Activated T-cell treated with anti-CD3 and anti-CD28 coated beads for 4 hours (primary cell): Measurements from ENCODE around the gene MICALL1.

Source experiments
- DNase-seq: peaks from one replicate; pipeline ENCODE4 v3.0.0-alpha.2; 2020

Gene MICALL1

GRCh38 chr22:37907036-37907954, 1.2 kb downstream of the MICALL1 start:
- DNase-seq = no peak

DNA sequence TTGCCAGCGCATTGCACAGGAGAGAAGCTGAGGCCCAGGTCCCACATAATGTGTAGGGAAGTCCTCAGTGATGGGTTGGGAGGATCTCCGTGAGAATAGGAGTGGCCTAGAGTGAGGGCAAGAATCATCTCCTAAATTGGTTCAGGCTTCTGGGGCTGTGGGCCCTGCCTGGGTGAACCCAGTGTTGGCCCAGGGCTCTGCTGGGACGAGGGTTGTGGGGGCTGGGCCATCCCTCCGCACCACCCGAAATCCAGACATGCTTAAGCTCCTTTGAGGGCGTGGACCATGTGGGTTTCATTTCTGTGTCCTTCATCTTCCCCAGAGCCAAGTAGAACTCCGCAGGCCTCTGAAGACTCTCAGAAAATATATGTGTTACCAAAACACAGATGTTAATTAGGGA, 3.7 kb downstream of the MICALL1 start:
- no peak for DNase-seq

DNA sequence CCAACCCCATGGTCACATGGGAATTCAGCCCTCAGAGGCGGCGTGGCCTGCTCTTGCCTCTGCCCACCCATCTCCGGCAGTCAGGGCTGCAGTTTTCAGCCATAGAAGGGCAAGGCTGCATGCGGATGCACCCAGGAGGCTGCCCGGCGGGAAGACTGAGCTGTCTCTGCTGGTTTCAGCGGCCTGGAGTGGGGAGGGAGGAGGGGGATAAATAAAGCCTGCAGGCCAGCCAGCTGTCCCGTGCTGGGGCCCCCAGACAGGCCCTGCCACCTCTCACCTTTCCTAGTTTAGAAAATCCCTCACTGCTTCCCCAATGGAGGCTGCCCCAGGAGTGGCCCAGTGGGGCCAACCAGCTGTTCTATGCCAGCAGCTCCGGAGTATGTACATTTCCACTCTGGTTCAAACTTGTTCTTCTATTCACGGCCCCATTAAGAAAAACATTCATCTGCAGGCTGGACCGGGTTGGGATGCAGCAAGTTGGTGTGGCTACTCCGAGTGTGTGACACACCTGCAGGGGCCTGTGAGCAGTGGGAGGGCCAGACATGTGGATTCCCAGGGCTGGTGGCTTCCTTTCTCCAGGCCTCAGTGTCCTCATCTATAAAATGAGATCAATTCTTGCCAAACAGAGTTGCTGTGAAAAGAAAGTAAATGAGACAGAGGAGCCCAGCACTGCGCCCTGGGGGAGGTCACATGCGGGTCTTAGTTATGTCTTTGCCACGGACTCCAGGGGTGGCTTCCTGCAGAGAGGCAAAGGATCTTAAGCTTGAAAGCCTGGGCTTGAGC, 5.0 kb downstream of the MICALL1 start:
- DNase-seq = no peak

GRCh38 chr22:37911697-37912096, 5.6 kb downstream of the MICALL1 start:
- no peak for DNase-seq

DNA sequence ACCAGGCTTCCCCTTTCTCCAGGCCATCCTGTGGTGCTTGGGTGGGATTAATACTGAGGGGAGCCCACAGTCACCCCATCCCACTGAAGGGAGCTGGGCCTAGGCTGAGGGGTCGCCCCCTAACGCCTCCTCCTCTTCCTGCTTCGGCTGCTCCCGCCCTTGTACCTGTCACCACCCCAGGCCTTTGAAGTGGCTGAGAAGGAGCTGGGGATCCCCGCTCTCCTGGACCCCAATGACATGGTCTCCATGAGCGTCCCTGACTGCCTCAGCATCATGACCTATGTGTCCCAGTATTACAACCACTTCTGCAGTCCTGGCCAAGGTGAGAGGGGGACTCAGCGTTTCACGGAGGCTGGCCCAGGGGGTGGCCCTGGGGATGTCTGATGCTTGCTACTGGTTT, 6.1 kb downstream of the MICALL1 start:
- DNase-seq = no peak

GRCh38 chr22:37913233-37913721, 7.2 kb downstream of the MICALL1 start:
- DNase-seq = no peak

DNA sequence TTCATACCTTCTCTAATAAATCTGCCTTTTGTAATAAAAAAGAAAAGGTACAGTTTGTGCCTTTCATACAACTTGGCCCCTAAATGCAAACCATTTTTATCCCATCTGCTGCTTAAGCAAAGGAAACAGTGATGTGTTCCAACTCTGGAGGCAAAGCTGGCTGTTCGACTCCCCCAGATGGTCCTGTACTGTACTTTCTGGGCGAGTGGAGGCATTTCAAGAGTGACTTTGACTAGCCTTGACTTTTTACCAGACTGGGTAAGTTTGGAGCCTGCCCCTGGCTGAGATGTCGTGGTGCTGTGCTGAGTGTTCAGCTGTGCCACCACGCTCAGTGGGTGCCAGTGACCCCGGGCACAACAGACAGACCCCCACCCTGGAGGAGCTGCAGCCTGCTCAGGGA, 10.2 kb downstream of the MICALL1 start:
- DNase-seq = no peak

DNA sequence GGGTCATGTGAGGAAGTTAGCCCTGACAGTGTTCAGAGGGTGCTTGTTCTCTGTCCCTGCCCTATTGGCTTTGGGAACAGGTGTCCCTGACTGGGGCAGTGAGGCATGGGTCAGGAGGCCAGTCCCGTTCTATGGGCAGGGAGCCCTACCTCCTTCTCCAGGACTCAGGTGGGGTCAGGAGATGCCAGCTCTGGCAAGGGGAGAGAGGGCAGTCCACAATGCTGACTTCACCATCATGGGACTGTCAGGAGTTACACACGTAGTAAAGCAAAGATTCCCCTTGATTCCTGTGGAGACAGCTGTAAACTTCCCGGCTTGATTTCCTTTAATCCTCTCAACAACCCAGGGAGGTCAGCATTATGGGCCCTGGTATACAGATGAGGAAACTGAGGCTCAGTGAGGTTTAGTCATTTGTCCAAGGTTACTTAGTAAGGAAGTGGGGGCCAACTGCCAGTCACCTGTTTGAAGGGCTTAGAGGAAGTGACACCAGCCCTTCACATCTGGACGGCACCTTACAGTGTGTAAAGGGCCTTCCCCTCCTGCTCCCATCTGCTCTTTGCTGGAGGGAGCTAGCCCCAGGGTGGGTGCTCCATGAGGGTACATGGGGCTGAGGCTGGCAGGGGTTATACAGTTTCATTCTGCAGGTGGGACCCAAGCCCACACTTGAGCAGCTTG, 11.9 kb downstream of the MICALL1 start:
- DNase-seq = no peak

DNA sequence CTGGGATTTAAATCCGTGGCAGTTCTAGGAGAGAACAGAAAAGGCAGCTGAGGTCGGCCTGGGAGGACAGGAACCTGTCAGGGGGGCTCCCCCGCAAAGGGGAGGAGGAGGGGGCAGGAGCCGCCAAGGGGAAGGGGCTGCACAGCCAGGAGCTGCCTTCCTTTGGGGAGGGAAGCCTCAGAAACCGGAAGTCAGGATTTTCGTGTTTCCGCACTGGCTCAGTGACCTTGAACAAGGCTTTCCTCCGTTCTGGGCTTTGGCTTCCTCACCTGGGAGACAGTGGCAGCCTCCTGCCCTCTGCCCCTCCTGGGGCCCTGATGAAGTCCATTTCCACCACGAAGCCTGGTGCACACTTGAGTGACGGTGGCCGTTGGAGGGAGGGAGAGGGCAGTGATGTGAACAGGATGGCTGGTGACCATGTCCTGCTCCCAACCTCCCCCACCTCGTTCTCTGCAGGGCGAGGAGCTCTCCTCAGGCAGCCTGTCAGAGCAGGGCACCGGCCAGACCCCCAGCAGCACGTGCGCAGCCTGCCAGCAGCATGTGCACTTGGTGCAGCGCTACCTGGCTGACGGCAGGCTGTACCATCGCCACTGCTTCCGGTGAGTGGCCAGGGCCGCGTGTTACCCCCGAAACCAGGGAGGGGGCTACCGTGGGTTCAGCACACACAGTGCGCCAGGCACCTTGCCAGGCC, 12.6 kb downstream of the MICALL1 start:
- DNase-seq = no peak

- DNase-seq = no peak
Measured at GRCh38 chr22:37920126-37920525, 14.0 kb downstream of the MICALL1 start.

GRCh38 chr22:37922191-37922590, 16.1 kb downstream of the MICALL1 start:
- no peak for DNase-seq

GRCh38 chr22:37923927-37924326, 17.8 kb downstream of the MICALL1 start:
- no peak for DNase-seq

DNA sequence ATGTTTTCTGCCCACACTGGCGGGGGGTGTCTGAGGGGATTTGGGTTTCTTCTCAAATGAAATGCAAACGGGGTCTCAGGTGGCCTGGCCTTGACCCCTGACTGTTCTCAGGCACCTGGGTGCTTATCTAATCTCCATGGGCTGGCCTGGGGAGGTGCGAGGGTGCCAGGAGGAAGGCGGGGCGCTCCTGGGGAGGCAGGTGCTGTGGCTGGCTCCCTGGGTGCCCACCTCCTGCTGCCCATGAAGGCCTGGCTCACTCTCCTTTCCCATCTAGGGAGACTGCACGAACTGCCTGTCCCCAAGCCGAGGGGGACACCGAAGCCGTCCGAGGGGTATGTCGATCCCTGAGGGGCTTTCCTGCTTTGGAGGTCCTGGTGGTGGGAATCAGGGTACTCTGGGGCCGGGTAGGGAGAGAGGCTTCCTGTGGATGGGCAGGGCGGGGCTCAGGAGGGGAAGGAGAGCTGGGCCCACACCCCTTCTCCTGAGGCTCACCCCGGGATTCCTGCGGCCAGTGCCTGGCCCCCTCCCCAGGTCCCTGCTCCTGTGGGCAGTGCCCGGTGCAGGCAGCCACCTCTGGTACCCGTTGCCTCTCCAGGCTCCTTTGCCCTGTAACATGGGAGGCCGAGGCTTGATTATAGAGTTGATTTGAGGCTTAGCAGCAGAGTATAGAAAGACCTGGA, 18.4 kb downstream of the MICALL1 start:
- no peak for DNase-seq

DNA sequence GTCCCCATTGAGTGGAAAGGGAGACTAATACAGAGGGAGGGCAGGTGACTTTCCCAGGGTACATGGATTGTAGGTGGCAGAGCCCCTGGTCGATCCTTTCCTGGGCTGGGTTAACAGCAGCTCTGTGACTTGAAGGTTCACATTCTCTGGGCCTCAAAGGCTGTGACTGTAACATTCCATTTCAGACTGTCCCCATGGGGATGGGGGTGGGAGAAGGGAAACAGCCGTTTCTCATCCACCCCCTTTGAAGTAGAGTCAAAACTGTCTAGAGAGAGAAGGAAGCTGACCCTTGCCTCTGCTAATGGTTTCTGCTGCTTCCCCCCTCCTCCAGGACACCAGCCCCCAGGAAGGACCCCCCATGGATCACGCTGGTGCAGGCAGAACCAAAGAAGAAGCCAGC, 19.2 kb downstream of the MICALL1 start:
- no peak for DNase-seq

GRCh38 chr22:37925767-37926166, 19.7 kb downstream of the MICALL1 start:
- no peak for DNase-seq

- no peak for DNase-seq
Measured at GRCh38 chr22:37926358-37926757, 20.3 kb downstream of the MICALL1 start.

DNA sequence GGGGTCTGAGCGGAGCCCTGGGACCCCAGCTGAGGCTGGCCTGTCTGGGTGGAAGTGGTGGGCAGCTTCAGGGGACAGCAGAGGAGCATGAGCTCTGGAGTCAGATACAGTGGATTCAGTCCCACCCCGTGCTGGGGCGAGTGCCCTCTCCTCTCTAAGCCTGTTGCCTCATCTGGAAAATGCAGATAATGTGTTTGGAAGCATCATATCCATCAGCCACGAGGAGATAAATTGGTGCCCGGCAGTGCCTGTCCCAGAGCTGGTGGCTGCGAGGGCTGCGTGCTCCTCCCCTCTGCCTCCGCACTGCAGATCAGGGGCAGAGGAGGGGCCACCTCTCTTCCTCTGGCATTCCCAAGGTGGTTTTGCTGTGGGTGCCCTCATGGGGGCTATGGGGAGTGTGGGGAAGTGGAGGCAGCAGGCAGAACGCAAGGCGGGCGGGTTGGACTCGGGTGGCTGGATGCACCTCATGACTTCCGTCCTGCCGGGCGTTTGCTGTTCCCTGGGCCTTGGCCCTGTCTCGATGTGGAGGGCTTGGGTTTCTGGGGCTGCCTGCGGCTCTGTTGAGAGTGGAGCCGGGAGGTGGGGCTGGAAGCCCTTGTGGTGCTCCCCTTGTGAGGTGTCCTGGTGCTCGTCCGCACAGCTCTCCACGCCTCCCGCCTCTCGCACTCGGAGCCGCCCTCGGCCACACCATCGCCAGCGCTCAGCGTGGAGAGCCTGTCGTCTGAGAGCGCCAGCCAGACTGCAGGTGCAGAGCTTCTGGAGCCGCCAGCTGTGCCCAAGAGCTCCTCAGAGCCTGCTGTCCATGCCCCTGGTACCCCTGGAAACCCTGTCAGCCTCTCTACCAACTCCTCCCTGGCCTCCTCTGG, 20.9 kb downstream of the MICALL1 start:
- no peak for DNase-seq

GRCh38 chr22:37927637-37927936, 21.5 kb downstream of the MICALL1 start:
- no peak for DNase-seq

GRCh38 chr22:37929390-37929789, 23.3 kb downstream of the MICALL1 start:
- no peak for DNase-seq

DNA sequence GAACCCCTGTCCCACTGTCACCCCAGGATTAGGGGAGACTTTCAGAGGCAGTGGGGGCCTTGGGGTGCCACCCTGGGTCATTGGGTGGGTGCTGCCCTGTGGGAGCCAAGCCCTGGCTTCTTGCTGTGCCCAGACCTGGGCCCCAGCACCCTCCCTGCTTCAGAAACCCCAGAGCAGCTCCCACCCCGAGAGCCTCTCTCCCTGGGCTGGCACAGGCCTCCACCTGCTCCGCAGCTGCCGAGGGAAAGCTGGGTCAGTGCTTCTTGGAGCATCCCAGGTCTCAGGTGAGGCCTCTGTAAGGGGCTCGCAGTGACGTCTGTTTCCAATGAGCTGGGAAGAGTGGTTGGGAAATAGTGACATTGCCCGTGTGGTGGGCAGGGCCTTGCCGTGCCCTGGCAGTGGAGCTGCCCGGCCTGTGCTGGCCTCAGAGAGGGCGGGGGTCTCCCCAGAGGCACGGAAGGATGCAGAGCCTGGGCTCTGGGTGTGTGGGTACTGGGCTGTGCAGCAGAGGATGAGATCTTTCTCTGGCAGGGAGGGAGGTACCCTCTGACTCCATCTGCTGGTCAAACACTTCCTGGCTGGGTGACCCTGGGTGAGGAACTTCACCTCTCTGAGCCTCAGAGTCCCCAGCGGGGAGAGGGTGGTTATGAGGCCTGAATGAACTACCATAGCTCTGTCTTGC, 24.3 kb downstream of the MICALL1 start:
- DNase-seq = no peak

- no peak for DNase-seq
Measured at GRCh38 chr22:37930952-37931440, 24.9 kb downstream of the MICALL1 start.
